Frontal cortex (tissue), 4 donors: ENCODE results near the gene MYBPC2. TPM values are rescaled to one million over a fixed set of nuclear protein-coding genes. Genes with fewer than 3 reads are reported as not detected.
A peak's percentile ranks its signal among the peaks of the same experiment; 100 is the strongest.
"Not testable (repeated sequence)": the region's sequence is repeated elsewhere in the genome, so short reads cannot be mapped to it uniquely, and the experiment has no call there.

Experiments used
- DNase-seq, 2 donors: peaks; one replicate each; pipeline ENCODE4 v3.0.0; 2012; ENCODE audit warnings: low spot score in 2 of 2
- FAIRE-seq: peaks from 2 replicates; lab custom pipeline; 2012; peaks lifted over from hg19 to GRCh38; lab: Jason Lieb, UNC
- total RNA-seq: library from RNA; depleted of rRNA; stranded (reverse); fragments of >200 nt; gene quantifications from one replicate; pipeline ENCODE4 v1.2.3, GENCODE V29; 2014
- donor health status: control.
- donor health status: control.
- donor health status: control.

MYBPC2 gene
- total RNA-seq, 1 donor from 2014 or later = not detected

DNA sequence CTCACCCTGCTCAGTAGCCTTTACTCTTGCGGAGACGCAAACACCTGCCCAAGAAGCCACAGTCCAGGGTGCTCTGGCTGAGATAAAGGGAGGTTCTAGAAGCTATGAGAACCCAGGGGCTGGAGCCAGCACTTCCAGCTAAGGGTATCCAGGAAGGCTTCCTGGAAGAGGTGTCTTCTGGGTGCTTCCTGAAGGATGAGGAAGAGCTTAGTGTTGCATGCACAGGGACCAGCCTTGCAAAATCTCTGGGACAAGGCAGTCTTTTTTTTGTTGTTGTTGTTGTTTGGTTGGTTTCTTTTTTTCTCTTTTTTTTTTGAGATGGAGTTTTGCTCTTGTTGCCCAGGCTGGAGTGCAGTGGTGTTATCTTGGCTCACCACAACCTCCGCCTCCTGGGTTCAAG lies 20.6 kb downstream of the MYBPC2 start:
- FAIRE-seq (no peak), DNase-seq (no peak)

GRCh38 chr19:50455992-50456391 lies 23.3 kb downstream of the MYBPC2 start:
- FAIRE-seq (no peak), DNase-seq (no peak)

DNA sequence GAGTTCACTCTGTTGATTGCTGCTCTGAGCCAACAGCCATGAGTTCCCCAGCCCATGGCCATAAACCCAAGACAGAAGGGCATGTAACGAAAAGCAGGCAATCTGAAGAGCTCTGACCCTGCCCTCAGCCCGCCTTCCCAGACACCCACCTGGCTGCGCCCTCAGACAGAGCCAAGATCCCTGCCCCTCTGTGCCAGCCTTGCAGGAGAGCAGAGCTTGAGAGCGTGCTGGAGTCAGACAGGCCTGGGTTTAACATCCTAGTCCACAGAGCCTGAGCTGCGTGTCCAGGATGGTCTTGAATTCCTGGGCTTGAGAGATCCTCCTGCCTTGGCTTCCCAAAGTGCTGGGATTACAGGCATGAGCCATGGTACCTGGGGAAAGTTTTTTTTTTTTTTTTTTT lies 24.6 kb downstream of the MYBPC2 start:
- FAIRE-seq = no peak
- DNase-seq = no peak

- no peak for FAIRE-seq
- no peak for DNase-seq
Measured at GRCh38 chr19:50458396-50459066, 25.8 kb downstream of the MYBPC2 start.

DNA sequence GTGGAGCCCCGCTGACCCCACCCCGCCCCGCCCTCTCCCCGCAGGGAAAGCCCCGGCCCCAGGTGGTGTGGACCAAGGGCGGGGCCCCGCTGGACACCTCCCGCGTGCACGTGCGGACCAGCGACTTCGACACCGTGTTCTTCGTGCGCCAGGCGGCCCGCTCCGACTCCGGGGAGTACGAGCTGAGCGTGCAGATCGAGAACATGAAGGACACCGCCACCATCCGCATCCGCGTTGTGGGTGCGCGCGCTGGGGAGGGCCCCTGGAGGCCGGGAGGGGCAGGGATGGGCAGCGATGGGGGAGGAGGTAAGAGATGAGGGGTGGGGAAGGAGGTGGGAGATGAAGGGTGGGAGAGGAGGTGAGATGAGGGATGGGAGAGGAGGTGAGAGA lies 26.4 kb downstream of the MYBPC2 start:
- no peak for FAIRE-seq
- DNase-seq = no peak

DNA sequence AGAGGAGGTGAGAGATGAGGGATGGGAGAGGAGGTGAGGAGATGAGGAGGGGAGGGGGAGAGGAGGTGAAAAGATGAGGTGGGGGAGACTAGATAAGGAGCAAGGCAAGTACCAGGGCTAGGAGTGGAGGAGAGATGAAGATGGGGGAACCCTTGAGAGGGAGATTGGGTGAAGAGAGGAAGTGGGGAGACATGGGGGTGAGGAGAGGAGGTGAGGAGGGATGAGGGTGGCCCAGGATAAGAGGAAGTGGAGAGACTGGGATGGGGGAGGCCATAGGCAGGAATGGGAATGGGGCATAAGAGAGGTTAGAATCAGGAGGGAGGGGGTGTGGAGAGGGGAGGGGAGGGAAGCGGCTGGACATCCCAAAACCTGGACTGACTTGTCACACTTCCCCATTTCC lies 26.9 kb downstream of the MYBPC2 start:
- no peak for FAIRE-seq
- no peak for DNase-seq

DNA sequence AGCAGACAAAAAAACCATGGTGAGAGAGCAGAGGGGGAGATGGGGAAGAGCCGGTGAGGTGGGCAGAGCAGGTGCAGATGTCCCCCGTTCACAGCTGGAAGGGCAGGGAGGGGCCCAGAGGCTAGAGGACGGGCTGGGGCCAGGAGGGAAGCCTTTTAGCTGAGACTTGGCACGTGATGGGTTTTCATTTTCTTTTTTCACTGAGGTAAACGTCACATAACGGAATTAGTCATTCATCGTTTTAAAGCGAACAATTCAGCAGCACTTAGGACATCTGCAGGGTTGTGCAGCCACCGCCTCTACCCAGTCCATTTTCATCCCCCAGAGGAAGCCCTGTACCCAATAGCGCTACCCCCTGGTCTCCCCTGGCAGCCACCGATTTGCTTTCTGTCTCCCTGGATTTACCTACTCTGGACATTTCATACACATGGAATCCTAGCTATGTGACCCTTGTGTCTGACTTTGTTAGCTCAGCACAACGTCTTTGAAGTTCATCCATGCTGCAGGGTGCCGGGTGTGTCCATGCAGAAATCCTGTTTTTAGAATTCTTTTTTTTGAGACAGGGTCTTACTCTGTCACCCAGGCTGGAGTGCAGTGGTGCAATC lies 27.6 kb downstream of the MYBPC2 start:
- DNase-seq (no peak), FAIRE-seq (no peak)

GRCh38 chr19:50461066-50461875 lies 28.6 kb downstream of the MYBPC2 start:
- no peak for FAIRE-seq

GRCh38 chr19:50462970-50463369 lies 30.3 kb downstream of the MYBPC2 start:
- no peak for DNase-seq
- no peak for FAIRE-seq

More at GRCh38 chr19:50461066-50461875, 28.6 kb downstream of the MYBPC2 start:
- peak; percentile 84 to 89 for DNase-seq

GRCh38 chr19:50464348-50464747 lies 31.7 kb downstream of the MYBPC2 start:
- FAIRE-seq (no peak), DNase-seq (no peak)

- DNase-seq (no peak), FAIRE-seq (no peak)
Measured at GRCh38 chr19:50465000-50465399, 32.3 kb downstream of the MYBPC2 start.

DNA sequence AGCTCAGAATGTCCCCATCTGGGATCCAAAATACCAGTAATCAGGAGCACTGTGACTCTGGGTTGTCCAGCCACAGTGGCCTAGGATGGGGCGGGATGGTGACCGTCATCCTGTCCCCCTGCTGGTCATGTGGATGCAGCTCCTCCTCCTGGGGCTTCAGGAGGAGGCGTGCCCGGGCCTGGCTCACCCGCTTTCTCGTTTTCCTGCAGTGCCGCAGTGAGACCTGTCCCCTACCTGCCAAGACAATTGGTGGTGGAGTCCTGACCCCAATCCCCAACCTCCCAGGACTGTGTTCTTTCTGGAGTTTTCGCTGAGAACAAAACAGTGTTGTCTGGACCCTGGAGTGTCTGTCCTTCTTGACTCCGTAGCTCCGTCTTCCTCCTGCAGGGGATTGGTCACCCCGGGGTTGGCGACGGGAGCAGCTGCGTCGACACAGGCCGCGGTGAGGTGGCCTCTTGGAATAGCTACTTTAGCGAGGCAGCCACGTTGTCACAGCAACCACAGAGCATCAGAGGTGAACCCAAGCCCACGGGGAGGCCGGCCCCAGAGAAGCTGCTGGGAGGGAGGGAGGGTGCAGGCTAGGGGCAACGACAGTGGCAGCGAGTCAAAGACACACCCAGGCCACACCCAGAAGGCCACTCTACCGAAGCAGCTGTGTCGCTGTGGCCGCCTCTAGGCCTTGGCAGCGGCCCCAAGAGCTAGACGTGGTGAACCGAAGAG lies 33.5 kb downstream of the MYBPC2 start:
- DNase-seq (no peak), FAIRE-seq (no peak)

GRCh38 chr19:50466706-50467039 lies 34.0 kb downstream of the MYBPC2 start:
- DNase-seq (no peak), FAIRE-seq (no peak)

- no peak for FAIRE-seq
Measured at GRCh38 chr19:50467566-50467965, 34.9 kb downstream of the MYBPC2 start.

GRCh38 chr19:50468818-50469217 lies 36.1 kb downstream of the MYBPC2 start:
- no peak for DNase-seq
- no peak for FAIRE-seq

More at GRCh38 chr19:50467566-50467965, 34.9 kb downstream of the MYBPC2 start:
- no peak for DNase-seq

DNA sequence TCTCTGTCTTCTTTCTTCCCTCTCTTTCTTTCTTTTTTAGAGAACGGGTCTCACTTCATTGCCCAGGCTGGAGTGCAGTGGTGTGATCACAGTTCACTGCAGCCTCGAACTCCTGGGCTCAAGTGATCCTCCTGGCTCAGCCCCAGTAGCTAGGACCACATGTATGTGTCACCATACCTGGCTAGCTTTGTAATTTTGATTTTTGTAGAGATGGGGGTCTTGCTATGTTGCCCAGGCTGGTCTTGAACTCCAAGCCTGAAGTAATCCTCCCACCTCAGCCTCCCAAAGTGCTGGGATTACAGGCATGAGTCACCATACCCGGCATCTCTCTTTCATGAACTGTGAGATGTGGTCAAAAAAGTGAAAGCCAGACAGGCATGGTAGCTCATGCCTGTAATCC lies 40.6 kb downstream of the MYBPC2 start:
- FAIRE-seq, DNase-seq: not testable (repeated sequence)

- DNase-seq (no peak), FAIRE-seq (no peak)
Measured at GRCh38 chr19:50475101-50475568, 42.4 kb downstream of the MYBPC2 start.

GRCh38 chr19:50475736-50476223 lies 43.1 kb downstream of the MYBPC2 start:
- FAIRE-seq = no peak
- DNase-seq = no peak

- DNase-seq (peak; percentile 96 to 100), FAIRE-seq (no peak)
Measured at GRCh38 chr19:50476224-50476906, 43.7 kb downstream of the MYBPC2 start, which contains the start of the genes EMC10 and GARIN5A. TSS of gene EMC10 (plus strand) at chr19:50476507. CDS start at chr19:50476545, 38 bp downstream. TSS of gene GARIN5A (minus strand) at chr19:50476848. CDS start at chr19:50476388, 460 bp downstream.
